AG04449 (cell line): ENCODE data around the gene DCBLD2.

Source experiments
- CTCF ChIA-PET: fragments of 350-600 bp; formaldehyde crosslinking; extraction: SDS; loops from one replicate; lab custom pipeline; 2021; ENCODE audit warnings: antibody characterized with exemption; lab: Yijun Ruan, JAX
- POLR2A ChIA-PET: fragments of 400-600, 350-600 bp; formaldehyde crosslinking; extraction: SDS; loops from one replicate; lab custom pipeline; 2020; ENCODE audit warnings: antibody characterized with exemption, inconsistent platforms; lab: Yijun Ruan, JAX
- DNase-seq: peaks from one replicate; pipeline ENCODE4 v3.0.0-alpha.2; 2010; ENCODE audit warnings: low read depth, low spot score
- H3K4me3 ChIP-seq: 2 replicates; pipeline ENCODE4 v1.5.1; 2011; ENCODE audit warnings: low read depth, mild to moderate bottlenecking, control low read depth, low read length
- TF ChIP-seq, protein P1 (sequence below): IDR thresholded peaks from one replicate; pipeline ENCODE4 v1.5.1; 2011; ENCODE audit warnings: mild to moderate bottlenecking, moderate library complexity, low read length, control low read depth, inconsistent platforms; ENCODE audit not compliant: insufficient read depth; ENCODE audit errors: missing control alignments

DCBLD2 gene

DNA sequence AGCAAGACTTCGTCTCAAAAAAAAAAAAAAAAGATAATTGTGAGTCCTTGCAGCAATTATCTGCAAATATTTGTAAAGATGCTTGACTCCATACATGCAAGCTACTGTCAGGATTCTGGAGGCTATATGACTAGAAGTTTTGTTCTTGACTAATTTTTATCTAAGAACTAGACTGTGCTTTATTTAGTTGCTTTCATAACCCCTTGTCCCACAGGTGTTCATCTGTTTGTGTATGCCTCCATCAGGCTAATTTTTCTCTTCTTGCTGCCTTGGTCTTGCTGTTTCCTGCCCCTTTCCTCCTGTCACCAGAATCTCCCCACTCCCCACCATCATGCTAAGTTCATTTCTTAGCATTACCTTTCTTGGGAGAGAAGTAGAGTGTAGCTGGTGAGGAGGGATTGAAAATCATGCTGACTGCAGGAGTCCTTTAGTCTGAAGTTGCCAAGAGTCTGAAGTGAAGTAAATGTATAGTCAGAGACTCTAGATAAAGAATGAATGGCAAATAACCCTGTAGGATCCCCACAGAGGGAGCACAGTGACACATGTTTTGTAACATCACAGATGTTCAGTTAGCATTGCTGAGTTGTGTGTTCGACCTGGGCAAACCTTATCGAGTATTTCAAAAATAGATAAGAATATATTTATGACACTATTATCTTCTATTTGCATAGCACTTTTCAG is 125.9 kb downstream of the DCBLD2 start:
- TF ChIP-seq, protein P1, sequence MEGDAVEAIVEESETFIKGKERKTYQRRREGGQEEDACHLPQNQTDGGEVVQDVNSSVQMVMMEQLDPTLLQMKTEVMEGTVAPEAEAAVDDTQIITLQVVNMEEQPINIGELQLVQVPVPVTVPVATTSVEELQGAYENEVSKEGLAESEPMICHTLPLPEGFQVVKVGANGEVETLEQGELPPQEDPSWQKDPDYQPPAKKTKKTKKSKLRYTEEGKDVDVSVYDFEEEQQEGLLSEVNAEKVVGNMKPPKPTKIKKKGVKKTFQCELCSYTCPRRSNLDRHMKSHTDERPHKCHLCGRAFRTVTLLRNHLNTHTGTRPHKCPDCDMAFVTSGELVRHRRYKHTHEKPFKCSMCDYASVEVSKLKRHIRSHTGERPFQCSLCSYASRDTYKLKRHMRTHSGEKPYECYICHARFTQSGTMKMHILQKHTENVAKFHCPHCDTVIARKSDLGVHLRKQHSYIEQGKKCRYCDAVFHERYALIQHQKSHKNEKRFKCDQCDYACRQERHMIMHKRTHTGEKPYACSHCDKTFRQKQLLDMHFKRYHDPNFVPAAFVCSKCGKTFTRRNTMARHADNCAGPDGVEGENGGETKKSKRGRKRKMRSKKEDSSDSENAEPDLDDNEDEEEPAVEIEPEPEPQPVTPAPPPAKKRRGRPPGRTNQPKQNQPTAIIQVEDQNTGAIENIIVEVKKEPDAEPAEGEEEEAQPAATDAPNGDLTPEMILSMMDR = no peak
- CTCF ChIA-PET = interaction anchor here (2.2 kb wide), 1 partner anchor 40 kb away, joined by 7 read pairs; no protein-coding TSS in a partner anchor
- POLR2A ChIA-PET = no interaction called here

DNA sequence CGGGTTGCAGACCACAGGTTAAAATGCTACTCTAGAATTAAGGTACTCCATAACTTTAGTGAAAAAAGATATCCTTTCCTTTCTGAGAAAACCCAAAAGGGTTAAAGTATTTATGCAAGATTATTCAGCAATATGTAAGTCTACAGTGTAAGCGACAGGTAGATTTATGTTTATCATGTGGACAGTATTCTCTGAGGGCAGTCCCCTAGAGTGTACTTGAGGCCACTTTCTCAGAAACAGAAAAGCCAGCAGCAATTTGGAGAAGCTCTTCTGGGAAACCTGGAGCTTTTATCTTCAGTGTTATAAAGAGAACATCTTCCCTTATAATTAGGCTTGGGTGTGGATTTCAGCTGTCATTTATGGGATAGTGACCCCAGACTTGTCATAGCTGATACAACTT is 129.5 kb downstream of the DCBLD2 start:
- no peak overlapping the region for H3K4me3 ChIP-seq
- no peak for DNase-seq
- POLR2A ChIA-PET = no interaction called here
- TF ChIP-seq, protein P1 = no peak
- CTCF ChIA-PET = interaction anchor here (1.4 kb wide), 1 partner anchor 170 kb away, joined by 6 read pairs; no protein-coding TSS in a partner anchor

More for the DNA sequence above, 125.9 kb downstream of the DCBLD2 start:
- no peak for DNase-seq
- H3K4me3 ChIP-seq = no peak overlapping the region

DNA sequence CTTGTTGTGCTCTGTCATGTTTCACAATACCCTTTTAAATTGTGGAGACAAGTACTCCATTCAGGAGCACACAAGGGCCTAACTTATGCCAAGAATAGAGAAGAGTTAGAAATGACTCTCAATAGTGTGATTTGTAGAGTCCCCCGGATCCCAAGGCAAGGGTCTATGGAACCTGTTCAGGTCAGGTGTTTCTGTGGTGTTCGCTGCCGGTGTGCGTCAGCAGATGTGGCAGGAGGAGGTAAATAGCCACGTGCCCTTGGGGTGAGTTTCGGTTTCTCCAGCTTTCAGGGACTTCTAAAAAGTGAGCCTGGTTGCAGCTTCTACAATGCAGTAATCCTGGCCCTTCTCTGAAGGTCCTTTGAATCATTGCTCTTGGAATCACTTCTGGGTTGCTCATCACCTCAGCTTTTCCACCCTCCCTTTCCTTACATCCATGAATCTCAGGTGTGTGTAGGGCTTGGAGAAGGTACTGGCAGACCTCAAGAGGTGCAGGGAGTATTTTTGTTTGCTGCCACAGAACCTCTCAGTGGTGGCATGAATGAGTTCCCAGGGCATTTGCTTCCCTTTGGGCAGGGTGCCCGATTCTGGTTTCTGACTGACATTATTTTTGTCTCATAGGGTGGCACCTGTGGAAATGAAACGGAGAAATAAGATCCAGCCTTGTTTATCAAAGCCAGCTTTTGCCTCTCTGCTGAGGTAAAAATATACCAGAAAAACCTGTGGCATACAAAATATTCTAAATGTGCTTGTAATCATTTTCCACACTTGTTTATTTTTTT is 131.0 kb downstream of the DCBLD2 start:
- TF ChIP-seq, protein P1 = no peak
- H3K4me3 ChIP-seq = no peak overlapping the region
- ChIA-PET POLR2A (no interaction called here), CTCF (interaction anchor here (1.0 kb wide), 1 partner anchor 172 kb away, joined by 3 read pairs; no protein-coding TSS in a partner anchor)
- DNase-seq = no peak

DNA sequence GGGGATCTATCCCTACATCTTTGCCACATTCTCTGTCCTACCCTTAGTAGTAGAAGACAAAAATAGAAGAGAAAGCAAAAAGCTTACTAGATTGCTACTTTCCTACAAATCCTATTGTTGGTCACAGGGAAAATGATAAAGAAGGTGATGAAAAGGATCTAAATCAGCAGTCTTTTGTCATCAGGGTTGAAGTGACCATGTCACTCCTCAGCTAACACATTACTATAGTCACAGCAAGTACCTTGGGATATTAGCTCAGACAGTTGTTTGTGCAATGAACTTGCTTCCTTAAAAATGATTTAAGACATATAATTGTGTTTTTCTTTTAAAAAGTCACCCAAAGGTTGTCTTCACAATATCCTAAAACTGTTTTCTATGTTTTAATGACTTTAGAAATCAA is 132.0 kb downstream of the DCBLD2 start:
- POLR2A ChIA-PET = no interaction called here
- DNase-seq = no peak
- no peak overlapping the region for H3K4me3 ChIP-seq
- CTCF ChIA-PET = interaction anchor here (1.2 kb wide), 1 partner anchor 9 kb away, joined by 4 read pairs; no protein-coding TSS in a partner anchor
- TF ChIP-seq, protein P1 = no peak

DNA sequence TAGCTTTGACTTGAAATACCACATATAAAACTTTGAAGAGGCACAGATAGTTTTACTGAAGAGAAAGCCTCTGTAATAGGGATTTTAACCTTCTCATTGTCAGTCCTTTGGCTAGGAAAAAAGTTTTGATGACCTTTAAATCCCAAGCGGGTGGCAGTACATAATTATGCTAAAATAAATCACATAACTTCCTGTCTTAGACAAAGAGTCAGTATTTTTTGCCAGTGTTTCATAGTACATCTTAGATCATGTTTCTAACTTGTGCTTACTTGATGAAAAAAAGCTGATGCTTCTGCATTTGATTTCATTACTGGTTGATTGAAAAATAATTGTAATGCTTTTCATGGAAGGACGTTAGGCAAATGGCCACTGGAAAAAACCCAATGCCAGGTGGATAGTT is 132.5 kb downstream of the DCBLD2 start:
- POLR2A ChIA-PET = no interaction called here
- DNase-seq = no peak
- no peak overlapping the region for H3K4me3 ChIP-seq
- CTCF ChIA-PET = interaction anchor here (1.2 kb wide), 1 partner anchor 9 kb away, joined by 4 read pairs; no protein-coding TSS in a partner anchor
- TF ChIP-seq, protein P1 = no peak

DNA sequence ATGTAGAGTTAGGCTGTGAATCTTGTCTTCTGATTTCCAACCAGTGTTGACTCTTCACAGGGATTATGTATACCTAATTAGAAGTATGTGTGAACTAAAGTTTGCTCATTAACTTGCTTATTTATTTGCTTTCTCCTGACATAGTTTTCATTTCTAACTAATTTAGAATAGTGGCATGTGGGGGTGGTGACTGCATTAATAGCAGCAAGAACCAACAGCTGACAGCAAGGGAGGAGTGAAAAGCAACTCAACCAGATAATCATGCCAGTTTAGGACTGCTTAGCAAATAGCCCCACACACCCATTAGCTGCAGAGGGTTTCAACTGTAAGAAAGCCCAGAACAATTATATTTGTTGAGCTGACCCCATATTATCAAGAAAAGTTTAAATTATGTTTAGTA is 134.6 kb downstream of the DCBLD2 start:
- TF ChIP-seq, protein P1 = no peak
- POLR2A ChIA-PET = no interaction called here
- CTCF ChIA-PET = no interaction called here
- no peak for DNase-seq
- no peak overlapping the region for H3K4me3 ChIP-seq
